Activated naive CD4-positive, alpha-beta T cell treated with anti-CD3 and anti-CD28 coated beads, Interleukin-2, amount 50 U/mL, for 72 hours (primary cell): ENCODE measurements around the gene ZNF302. TPM values are rescaled to one million over a fixed set of nuclear protein-coding genes. Genes with fewer than 3 reads are reported as not detected.

ENCODE experiments used
- total RNA-seq, 2 donors: library from RNA; stranded (reverse); gene quantifications; one replicate each; pipeline ENCODE4 v1.2.3, GENCODE V29; 2022

Gene ZNF302
- total RNA-seq, 2 donors from 2014 or later: 9.2 to 15.3 TPM

Other genes with a start within 250 kb of the ZNF302 start
- gene UBA2, start 249.3 kb upstream of the ZNF302 start, total RNA-seq: 100 to 1,000 TPM; 137 to 162 TPM
- gene WTIP, start 195.9 kb upstream of the ZNF302 start, total RNA-seq: 1 to 10 TPM in 1 of 2 donors, under 1 TPM in 1; 0.33 to 1.6 TPM
- under 1 TPM; 0.33 to 0.36 TPM for gene SCGB2B2, start 519 bp upstream of the ZNF302 start, total RNA-seq
- 1 to 10 TPM; 2.5 to 4.6 TPM for gene ZNF181, start 56.6 kb downstream of the ZNF302 start, total RNA-seq
- gene ZNF599, start 95.5 kb downstream of the ZNF302 start, total RNA-seq: 1 to 10 TPM; 1.5 to 4.0 TPM
- 1 to 10 TPM; 4.4 to 4.6 TPM for gene ZNF30, start 249.2 kb downstream of the ZNF302 start, total RNA-seq